Measurements from ENCODE around the gene CCNDBP1. TPM values are rescaled to one million over a fixed set of nuclear protein-coding genes. Genes with fewer than 3 reads are reported as not detected.

CCNDBP1 gene
- total RNA-seq, 1 experiment from 2014 or later, result 39.8 TPM

GRCh38 chr15:43206054-43206453 lies 20.9 kb downstream of the CCNDBP1 start:
- Histone ChIP-seq H3K4me2 (ENCODE audit: low read length) (no peak overlapping the region), H3K4me1 (ENCODE audit: control insufficient read depth in 1 of 2, insufficient read depth in 2 of 2, low read length in 2 of 2) (peaks cover 0 to 4% of the 10 kb centered on the region in 2 experiments; a peak in 1 of 4 replicates), H4K20me1 (ENCODE audit: insufficient read depth) (no peaks in the 10 kb centered on the region), H3K9ac (ENCODE audit: low read length) (no peak overlapping the region), H3K27me3 (ENCODE audit: insufficient read depth, low read length) (no peaks in the 10 kb centered on the region), H3K27ac (ENCODE audit: low read depth, low read length) (no peak overlapping the region), H3K79me2 (ENCODE audit: insufficient read depth, low read length) (no peaks in the 10 kb centered on the region), H3K36me3 (ENCODE audit: control insufficient read depth in 1 of 2, insufficient read depth in 2 of 2, low read length in 2 of 2) (no peaks in the 10 kb centered on the region), H3K9me2 (ENCODE audit: insufficient read depth) (no peaks in the 10 kb centered on the region), H2AFZ (ENCODE audit: low read depth, low read length, poor library complexity, severe bottlenecking) (no peak overlapping the region), H3K4me3 (replicated peaks in 1 of 2; ENCODE audit: low read depth in 1 of 2, low read length in 2 of 2) (no peak overlapping the region), H3K9me3 (ENCODE audit: control insufficient read depth in 1 of 2, insufficient read depth in 1 of 2, low read depth in 1 of 2, low read length in 2 of 2) (no peaks in the 10 kb centered on the region)
- ATAC-seq (no peak), DNase-seq (ENCODE audit: low read depth, low spot score) (no peak)
- ChIA-PET CTCF (interaction anchor here (1.6 kb wide), 1 partner anchor 19 kb away, joined by 6 read pairs; no protein-coding TSS in a partner anchor), POLR2A (no interaction called here), RAD21 (ENCODE audit: low non-redundant PET in 1 of 2, low total read pairs in 2 of 2, uncharacterized antibody in 2 of 2, unreplicated experiment in 2 of 2) (interaction anchor here in 1 of 2 experiments (1.0 kb wide), 1 partner anchor 80 kb away, joined by 3 read pairs; no protein-coding TSS in a partner anchor)
- BruUV-seq (replicated peaks), result no TSS peak
- TF ChIP-seq ZNF274 (IDR thresholded peaks at IDR 0.05; ENCODE audit: low read depth, low read length) (no peak), FOSL1 (IDR thresholded peaks at IDR 0.05; ENCODE audit: low read depth) (no peak), POLR2A (IDR thresholded peaks at IDR 0.05; ENCODE audit: borderline replicate concordance, extremely low read depth, insufficient read depth, insufficient read length) (no peak), ZBTB33 (IDR thresholded peaks at IDR 0.05; ENCODE audit: extremely low read depth, insufficient replicate concordance, low read length) (no peak), SRF (IDR thresholded peaks at IDR 0.05; ENCODE audit: low read depth) (no peak), CEBPB (IDR thresholded peaks at IDR 0.05; ENCODE audit: low read depth) (no peak), SIN3A (IDR thresholded peaks at IDR 0.05; ENCODE audit: low read depth) (no peak), MAX (IDR thresholded peaks at IDR 0.05) (no peak), JUND (IDR thresholded peaks at IDR 0.05) (no peak), EZH2phosphoT487 (IDR thresholded peaks at IDR 0.05; ENCODE audit: borderline replicate concordance) (no peak), POLR2AphosphoS5 (IDR thresholded peaks at IDR 0.05; ENCODE audit: low read depth, low read length) (no peak), CBX3 (IDR thresholded peaks at IDR 0.05; ENCODE audit: low read depth) (no peak)
- intact Hi-C loops (cut with micrococcal nuclease), result no loop called here
